ENCODE measurements around the gene LGALS9C. TPM values are rescaled to one million over a fixed set of nuclear protein-coding genes. Genes with fewer than 3 reads are reported as not detected.
"Not testable (repeated sequence)": the region's sequence is repeated elsewhere in the genome, so short reads cannot be mapped to it uniquely, and the experiment has no call there.

LGALS9C gene
- not detected in 3 replicates for total RNA-seq
- long read RNA-seq: 0 reads

DNA sequence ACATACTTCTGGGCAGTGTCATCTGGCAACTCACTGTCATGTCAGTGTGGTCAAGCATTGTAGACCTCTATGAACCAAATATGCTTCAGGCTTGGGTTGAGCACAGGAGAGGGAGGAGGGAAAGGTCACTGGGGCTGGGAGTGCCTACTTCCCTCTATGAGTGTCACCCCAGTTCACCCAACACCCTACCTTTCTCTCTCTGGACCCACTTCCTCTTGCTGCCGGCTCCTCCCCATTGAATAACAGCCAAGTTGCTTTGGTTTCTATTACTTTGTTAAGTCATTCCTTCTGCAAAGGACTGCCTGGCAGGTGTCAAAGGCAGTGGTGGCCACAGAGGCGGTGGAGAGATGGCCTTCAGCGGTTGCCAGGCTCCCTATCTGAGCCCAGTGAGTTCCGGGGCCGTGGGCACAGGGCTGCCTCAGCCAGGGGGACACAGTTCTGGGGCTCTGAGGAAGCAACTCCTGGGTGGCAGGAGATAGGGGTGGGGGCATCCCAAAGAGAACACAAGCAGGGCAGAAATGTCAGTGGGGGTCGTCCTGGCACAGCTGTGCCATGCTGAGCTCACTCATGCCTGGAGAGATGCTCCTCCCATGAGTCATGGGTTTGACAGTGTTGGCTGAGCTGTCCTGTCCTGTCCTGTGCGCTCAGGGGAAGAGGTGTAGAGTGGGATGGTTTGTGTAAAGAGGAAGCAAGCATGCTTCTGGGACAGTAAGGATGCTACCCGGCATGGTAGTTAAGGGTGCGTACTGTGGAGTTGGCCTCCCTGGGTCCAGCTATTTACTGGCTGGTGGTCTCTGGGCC, at the start of gene LGALS9C:
Gene LGALS9C (plus strand): TSS at position 282 of the 801 bp plus-strand sequence. CDS start 66 bp downstream, at position 348.
- H3K4me1 Mint-ChIP-seq (ENCODE audit: low read depth); DNase-seq (ENCODE audit: low spot score); H3K9me3 Mint-ChIP-seq (ENCODE audit: low read depth); H3K27ac Mint-ChIP-seq (ENCODE audit: unreplicated experiment); H3K27me3 Mint-ChIP-seq (ENCODE audit: low read depth); H3K36me3 Mint-ChIP-seq (ENCODE audit: low read depth); H3K4me3 Mint-ChIP-seq (ENCODE audit: unreplicated experiment): not testable (repeated sequence)

DNA sequence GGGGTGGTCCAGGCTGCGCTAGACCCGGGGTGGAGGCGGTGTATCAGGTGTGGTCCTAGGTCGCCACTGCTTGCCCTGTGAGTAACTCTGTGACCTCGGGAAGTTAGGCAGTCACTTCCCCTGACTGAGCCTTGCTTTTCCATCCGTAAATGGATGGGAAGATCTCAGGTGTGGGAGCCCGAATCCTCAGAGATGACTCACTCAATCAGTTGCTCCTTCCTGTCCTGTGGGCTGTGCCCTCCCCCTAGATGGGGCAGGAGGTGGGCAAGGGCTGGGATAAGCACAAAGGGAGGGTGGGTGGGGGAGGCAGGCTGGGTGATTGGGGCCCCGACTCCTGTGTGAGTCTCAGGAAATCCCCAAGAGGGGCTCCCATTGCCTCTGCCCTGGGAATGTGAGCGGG, 44.4 kb upstream of the LGALS9C start:
- not testable (repeated sequence) for H3K36me3 Mint-ChIP-seq (ENCODE audit: low read depth); H3K4me3 Mint-ChIP-seq (ENCODE audit: unreplicated experiment); H3K27ac Mint-ChIP-seq (ENCODE audit: unreplicated experiment); H3K27me3 Mint-ChIP-seq (ENCODE audit: low read depth); H3K4me1 Mint-ChIP-seq (ENCODE audit: low read depth); H3K9me3 Mint-ChIP-seq (ENCODE audit: low read depth); DNase-seq (ENCODE audit: low spot score)

DNA sequence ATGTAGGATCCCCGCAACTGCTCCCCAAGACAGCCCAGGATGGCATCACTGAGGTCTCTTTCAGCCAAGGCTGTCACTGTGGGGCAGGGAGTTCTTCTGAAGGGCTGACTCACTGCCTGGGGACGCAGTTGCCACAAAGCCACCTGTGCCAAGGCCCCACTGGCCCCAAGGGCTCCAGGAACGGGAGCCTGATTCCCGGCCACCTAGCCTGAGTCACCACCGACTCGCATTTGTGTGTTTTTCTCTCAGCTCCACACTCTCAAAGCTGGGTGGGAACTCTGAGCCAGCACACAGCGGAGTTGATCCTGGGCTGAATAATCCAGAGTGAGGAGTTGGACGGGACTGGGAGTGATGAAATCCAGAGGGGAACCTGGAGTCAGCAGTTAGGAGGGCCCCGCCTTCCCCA, 37.1 kb upstream of the LGALS9C start:
- not testable (repeated sequence) for H3K9me3 Mint-ChIP-seq (ENCODE audit: low read depth); H3K36me3 Mint-ChIP-seq (ENCODE audit: low read depth); H3K4me1 Mint-ChIP-seq (ENCODE audit: low read depth); H3K27me3 Mint-ChIP-seq (ENCODE audit: low read depth); H3K4me3 Mint-ChIP-seq (ENCODE audit: unreplicated experiment); H3K27ac Mint-ChIP-seq (ENCODE audit: unreplicated experiment); DNase-seq (ENCODE audit: low spot score)

DNA sequence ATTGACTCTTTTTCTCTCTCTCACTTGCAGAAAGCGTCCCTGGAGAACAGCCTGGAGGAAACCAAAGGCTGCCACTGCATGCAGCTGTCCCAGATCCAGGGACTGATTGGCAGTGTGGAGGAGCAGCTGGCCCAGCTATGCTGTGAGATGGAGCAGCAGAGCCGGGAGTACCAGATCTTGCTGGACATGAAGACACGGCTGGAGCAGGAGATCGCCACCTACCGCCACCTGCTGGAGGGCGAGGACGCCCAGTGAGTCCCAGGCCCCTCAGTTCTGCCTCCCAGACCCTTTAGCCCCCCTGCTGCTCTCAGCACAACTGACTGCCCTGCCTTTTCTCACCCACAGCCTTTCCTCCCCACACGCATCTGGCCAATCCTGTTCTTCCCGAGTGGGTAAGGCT, 34.5 kb upstream of the LGALS9C start:
- H3K4me1 Mint-ChIP-seq (ENCODE audit: low read depth); H3K36me3 Mint-ChIP-seq (ENCODE audit: low read depth): not testable (repeated sequence)
- TF ChIP-seq, protein P1, sequence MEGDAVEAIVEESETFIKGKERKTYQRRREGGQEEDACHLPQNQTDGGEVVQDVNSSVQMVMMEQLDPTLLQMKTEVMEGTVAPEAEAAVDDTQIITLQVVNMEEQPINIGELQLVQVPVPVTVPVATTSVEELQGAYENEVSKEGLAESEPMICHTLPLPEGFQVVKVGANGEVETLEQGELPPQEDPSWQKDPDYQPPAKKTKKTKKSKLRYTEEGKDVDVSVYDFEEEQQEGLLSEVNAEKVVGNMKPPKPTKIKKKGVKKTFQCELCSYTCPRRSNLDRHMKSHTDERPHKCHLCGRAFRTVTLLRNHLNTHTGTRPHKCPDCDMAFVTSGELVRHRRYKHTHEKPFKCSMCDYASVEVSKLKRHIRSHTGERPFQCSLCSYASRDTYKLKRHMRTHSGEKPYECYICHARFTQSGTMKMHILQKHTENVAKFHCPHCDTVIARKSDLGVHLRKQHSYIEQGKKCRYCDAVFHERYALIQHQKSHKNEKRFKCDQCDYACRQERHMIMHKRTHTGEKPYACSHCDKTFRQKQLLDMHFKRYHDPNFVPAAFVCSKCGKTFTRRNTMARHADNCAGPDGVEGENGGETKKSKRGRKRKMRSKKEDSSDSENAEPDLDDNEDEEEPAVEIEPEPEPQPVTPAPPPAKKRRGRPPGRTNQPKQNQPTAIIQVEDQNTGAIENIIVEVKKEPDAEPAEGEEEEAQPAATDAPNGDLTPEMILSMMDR (IDR thresholded peaks at IDR 0.05): peak; percentile 54

DNA sequence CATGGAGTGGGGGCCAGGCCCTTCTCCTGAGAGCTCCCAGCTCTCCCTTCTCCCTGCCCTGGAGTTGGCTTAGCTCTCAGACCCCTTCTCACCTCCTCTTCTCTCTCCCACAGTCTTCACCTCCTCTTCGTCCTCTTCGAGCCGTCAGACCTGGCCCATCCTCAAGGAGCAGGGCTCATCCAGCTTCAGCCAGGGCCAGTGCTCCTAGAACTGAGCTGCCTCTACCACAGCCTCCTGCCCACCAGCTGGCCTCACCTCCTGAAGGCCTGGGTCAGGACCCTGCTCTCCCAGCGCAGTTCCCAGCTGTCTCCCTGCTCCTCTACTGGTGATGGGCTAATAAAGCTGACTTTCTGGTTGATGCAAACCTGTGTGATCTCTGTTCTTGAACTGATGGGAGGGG, 34.1 kb upstream of the LGALS9C start:
- H3K27me3 Mint-ChIP-seq (ENCODE audit: low read depth); H3K4me3 Mint-ChIP-seq (ENCODE audit: unreplicated experiment); H3K36me3 Mint-ChIP-seq (ENCODE audit: low read depth); DNase-seq (ENCODE audit: low spot score); H3K27ac Mint-ChIP-seq (ENCODE audit: unreplicated experiment); H3K4me1 Mint-ChIP-seq (ENCODE audit: low read depth); H3K9me3 Mint-ChIP-seq (ENCODE audit: low read depth): not testable (repeated sequence)

More for the DNA sequence above, 34.5 kb upstream of the LGALS9C start:
- DNase-seq (ENCODE audit: low spot score); H3K9me3 Mint-ChIP-seq (ENCODE audit: low read depth); H3K27ac Mint-ChIP-seq (ENCODE audit: unreplicated experiment); H3K4me3 Mint-ChIP-seq (ENCODE audit: unreplicated experiment); H3K27me3 Mint-ChIP-seq (ENCODE audit: low read depth): not testable (repeated sequence)

DNA sequence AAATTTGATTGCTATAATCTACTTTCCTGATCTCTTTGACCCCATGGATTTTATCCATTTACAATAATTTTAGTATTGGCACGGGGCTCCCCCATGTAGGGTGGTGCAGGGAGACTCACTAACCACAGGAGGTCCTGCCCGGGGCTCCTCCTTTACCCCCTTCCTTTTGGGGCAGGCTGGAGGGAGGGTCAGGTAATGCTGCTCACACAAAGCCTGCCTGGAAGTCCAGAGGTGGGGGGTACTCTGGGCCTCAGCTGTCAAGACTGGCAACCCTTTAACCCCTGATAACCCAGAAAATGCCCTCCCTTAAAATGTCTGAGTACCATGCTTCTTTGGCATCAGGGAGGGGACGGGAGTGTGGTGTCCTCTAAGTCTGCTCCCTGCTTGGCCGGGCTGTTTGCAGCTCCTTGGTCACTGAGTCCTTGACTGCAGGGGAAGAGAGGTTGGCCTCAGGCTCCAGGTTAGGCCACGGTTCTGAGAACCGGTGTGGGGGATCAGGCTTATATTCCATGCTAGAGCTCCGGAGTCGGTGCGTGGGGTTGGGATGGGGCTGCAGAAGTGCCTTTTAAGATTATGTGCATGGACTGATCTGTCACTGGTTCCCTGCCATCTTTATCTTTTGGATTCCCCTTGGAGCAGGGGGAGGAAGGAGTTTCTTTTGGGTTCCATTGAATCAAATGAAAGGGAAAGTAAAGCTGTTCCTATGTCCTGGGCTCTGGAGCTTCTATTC, 28.9 kb upstream of the LGALS9C start:
- H3K36me3 Mint-ChIP-seq (ENCODE audit: low read depth); H3K4me3 Mint-ChIP-seq (ENCODE audit: unreplicated experiment); H3K27me3 Mint-ChIP-seq (ENCODE audit: low read depth); DNase-seq (ENCODE audit: low spot score); H3K27ac Mint-ChIP-seq (ENCODE audit: unreplicated experiment); H3K9me3 Mint-ChIP-seq (ENCODE audit: low read depth); H3K4me1 Mint-ChIP-seq (ENCODE audit: low read depth): not testable (repeated sequence)

DNA sequence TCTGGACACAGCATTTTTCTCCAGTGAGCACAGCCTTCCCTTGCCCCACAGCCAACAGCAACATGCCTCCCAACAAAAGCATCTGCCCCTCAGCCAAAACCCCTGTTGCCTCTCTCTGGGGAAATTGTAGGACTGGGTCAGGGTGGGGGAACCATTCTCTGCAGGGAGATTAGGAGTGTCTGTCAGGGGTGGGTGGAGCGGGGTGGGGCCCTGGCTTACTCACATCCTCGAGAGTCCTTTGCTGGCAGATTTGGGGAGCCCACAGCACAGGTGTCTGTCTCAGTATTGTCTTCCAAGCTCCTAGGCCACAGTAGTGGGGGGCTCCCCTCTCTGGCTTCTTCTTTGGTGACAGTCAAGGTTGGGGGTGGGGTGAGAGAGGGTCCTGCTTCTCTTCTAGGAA, 28.3 kb upstream of the LGALS9C start:
- H3K27ac Mint-ChIP-seq (ENCODE audit: unreplicated experiment); DNase-seq (ENCODE audit: low spot score); H3K4me3 Mint-ChIP-seq (ENCODE audit: unreplicated experiment); H3K36me3 Mint-ChIP-seq (ENCODE audit: low read depth); H3K4me1 Mint-ChIP-seq (ENCODE audit: low read depth); H3K27me3 Mint-ChIP-seq (ENCODE audit: low read depth); H3K9me3 Mint-ChIP-seq (ENCODE audit: low read depth): not testable (repeated sequence)

DNA sequence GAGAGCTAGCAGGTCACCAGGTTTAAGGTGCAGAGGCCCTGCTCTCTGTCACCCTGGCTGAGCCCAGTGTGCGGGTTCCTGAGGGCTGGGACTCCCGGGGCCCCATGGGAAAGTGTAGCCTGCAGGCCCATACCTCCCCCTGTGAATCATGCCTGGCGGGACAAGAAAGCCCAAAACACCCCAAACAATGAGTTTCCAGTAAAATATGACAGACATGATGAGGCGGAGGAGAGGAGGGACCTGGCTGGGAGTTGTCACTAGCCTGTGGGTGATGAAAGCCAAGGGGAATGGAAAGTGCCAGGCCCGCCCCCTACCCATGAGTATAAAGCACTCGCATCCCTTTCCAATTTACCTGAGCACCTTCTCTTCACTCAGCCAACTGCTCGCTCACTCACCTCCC, 26.8 kb upstream of the LGALS9C start:
- not testable (repeated sequence) for H3K27ac Mint-ChIP-seq (ENCODE audit: unreplicated experiment); H3K27me3 Mint-ChIP-seq (ENCODE audit: low read depth); H3K36me3 Mint-ChIP-seq (ENCODE audit: low read depth); H3K4me1 Mint-ChIP-seq (ENCODE audit: low read depth); DNase-seq (ENCODE audit: low spot score); H3K4me3 Mint-ChIP-seq (ENCODE audit: unreplicated experiment); H3K9me3 Mint-ChIP-seq (ENCODE audit: low read depth)

DNA sequence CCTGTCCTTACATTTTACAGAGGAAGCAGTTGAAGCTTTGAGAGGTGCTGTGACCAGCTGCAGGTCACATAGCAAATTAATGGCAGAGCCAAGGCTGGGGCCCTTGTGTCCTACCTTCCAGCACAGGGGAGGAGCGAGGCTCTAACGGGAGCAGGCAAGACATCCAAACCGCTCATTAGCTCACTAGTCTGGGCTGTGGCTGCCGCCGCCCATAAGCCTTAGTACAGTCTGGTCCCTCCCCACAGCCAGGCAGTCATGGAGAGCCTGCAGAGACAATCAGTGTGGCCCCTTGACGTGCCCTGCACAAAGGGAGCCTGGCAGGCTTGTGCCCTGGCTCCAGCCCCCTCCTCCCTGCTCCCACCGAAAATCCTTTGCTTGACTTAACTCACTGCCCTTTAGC, 25.6 kb upstream of the LGALS9C start:
- not testable (repeated sequence) for H3K27ac Mint-ChIP-seq (ENCODE audit: unreplicated experiment); H3K9me3 Mint-ChIP-seq (ENCODE audit: low read depth)

DNA sequence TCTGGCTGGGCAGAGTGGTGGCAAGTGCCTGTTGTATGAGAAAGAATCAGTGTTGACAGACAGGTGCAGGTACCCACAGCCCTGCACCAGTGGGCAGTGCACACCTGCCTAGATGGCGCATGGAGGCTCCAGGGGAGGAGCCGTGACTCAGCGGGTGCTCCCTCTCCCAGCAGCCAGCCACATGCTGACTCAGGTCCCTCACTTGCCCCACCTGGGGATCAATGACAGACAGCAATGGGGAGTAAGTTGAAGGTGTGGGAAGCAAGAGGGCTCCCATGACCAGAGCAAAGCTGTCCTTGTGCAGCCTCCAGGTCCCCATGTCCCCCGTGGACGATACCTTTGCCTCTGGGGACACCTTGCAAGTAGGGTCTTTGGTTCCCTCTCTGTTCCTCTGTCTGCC, 24.6 kb upstream of the LGALS9C start:
- H3K27me3 Mint-ChIP-seq (ENCODE audit: low read depth); H3K4me1 Mint-ChIP-seq (ENCODE audit: low read depth): not testable (repeated sequence)

More for the DNA sequence above, 25.6 kb upstream of the LGALS9C start:
- not testable (repeated sequence) for DNase-seq (ENCODE audit: low spot score); H3K27me3 Mint-ChIP-seq (ENCODE audit: low read depth); H3K36me3 Mint-ChIP-seq (ENCODE audit: low read depth); H3K4me3 Mint-ChIP-seq (ENCODE audit: unreplicated experiment); H3K4me1 Mint-ChIP-seq (ENCODE audit: low read depth)

DNA sequence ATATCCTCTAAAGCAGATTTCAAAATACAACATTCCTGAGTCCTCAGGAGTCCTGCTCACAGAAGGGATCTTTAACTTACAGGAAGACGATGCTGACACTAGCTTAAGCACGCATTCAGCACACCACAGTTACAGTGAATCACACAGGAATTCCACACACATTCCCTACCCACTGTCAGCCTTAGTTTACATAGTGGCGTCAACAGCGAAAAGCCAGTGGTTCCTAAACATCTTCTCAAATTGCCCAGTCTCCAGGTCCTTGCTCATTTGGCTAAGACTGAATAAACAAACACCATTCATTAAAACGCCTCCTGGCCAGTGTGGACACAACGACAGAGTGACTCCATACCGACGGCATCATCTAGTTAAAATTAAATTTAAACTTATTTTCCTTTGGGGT, 17.6 kb upstream of the LGALS9C start:
- H3K4me3 Mint-ChIP-seq (ENCODE audit: unreplicated experiment); DNase-seq (ENCODE audit: low spot score): not testable (repeated sequence)

More for the DNA sequence above, 24.6 kb upstream of the LGALS9C start:
- not testable (repeated sequence) for H3K9me3 Mint-ChIP-seq (ENCODE audit: low read depth); DNase-seq (ENCODE audit: low spot score); H3K4me3 Mint-ChIP-seq (ENCODE audit: unreplicated experiment); H3K27ac Mint-ChIP-seq (ENCODE audit: unreplicated experiment); H3K36me3 Mint-ChIP-seq (ENCODE audit: low read depth)

More for the DNA sequence above, 17.6 kb upstream of the LGALS9C start:
- H3K27ac Mint-ChIP-seq (ENCODE audit: unreplicated experiment): peak overlapping the region; percentile 86
- H3K27me3 Mint-ChIP-seq (ENCODE audit: low read depth); H3K9me3 Mint-ChIP-seq (ENCODE audit: low read depth); H3K4me1 Mint-ChIP-seq (ENCODE audit: low read depth); H3K36me3 Mint-ChIP-seq (ENCODE audit: low read depth): not testable (repeated sequence)
